ENCODE measurements around the gene C12orf75. TPM values are rescaled to one million over a fixed set of nuclear protein-coding genes. Genes with fewer than 3 reads are reported as not detected.
A peak's percentile ranks its signal among the peaks of the same experiment; 100 is the strongest.

The C12orf75 gene
- total RNA-seq, 3 donors from 2014 or later, result 47.4 to 119 (median 81.7) TPM

DNA sequence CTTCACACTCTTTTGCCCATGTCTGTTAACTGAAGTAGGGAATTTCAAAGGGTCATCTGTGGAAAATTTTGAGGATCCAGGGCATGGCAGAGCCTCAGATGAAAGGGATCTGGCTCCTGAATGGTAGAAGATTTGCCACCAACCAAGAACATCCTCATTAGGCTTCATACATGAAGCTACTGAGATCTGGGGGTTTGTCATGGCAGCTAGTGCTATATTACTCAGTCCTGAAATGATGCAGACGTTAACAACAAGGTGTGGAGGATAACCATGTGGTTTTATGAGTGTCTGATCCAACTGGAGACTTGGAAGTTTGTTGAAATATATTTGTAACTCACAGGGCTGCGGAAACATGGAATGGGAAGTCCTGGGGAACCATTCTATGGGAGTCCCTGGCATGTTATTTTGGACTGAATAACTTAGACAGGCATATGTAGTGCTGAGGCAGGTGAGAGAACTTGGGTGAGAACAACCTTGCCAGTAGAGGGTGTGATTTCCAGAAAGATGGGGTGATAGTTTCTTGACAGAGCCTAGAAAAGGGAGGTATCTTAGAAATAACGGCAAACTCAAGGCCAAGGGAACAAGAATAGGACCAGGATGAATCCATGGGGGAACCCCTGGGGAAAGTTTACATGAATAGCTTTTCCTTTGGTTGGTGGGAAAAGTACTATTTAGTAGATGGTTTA is 42.0 kb upstream of the C12orf75 start:
- intact Hi-C loops (cut with DNase I, micrococcal nuclease), result no loop called here
- ATAC-seq (no peak), DNase-seq (no peak)
- Histone ChIP-seq H3K9me3 (no peaks in the 10 kb centered on the region), H3K4me3 (no peak overlapping the region), H3K4me1 (ENCODE audit: low read depth) (no peaks in the 10 kb centered on the region), H3K36me3 (ENCODE audit: low read depth) (no peaks in the 10 kb centered on the region)
- TF ChIP-seq, protein P1, sequence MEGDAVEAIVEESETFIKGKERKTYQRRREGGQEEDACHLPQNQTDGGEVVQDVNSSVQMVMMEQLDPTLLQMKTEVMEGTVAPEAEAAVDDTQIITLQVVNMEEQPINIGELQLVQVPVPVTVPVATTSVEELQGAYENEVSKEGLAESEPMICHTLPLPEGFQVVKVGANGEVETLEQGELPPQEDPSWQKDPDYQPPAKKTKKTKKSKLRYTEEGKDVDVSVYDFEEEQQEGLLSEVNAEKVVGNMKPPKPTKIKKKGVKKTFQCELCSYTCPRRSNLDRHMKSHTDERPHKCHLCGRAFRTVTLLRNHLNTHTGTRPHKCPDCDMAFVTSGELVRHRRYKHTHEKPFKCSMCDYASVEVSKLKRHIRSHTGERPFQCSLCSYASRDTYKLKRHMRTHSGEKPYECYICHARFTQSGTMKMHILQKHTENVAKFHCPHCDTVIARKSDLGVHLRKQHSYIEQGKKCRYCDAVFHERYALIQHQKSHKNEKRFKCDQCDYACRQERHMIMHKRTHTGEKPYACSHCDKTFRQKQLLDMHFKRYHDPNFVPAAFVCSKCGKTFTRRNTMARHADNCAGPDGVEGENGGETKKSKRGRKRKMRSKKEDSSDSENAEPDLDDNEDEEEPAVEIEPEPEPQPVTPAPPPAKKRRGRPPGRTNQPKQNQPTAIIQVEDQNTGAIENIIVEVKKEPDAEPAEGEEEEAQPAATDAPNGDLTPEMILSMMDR (IDR thresholded peaks at IDR 0.05), result no peak

DNA sequence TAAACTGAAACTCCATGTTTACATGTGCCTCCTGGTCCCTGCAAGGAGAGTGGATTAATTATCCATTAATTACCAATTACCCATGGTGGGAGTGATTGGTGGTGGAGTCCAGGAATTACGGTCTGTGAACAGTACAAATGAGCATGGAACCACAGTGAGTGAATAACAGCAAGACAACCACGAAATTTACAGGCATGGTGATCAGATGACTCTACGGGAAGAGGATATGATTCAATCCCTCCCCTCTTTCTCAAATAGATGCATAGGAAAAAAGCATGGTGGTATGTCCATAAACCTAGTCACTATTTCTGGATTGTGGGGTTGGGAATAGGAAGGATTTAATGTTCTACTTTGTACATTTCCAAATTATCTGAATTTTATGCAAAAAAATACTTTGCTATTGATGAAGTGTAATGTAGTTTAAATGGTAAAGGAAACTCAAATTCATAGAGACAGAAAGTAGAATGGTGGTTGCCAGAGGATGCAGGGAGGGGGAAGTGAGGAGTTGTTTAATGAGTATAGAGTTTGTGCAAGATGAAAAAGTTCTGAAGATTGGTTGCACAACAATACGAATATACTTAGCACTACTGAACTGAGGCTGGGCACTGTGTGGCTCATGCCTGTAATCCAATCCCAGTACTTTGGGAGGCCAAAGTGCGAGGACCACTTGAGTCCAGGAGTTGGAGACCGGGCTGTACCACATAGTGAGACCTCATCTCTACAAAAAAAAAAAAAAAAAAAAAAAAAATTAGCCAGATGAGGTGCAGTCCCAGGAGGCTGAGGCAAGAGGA is 41.2 kb upstream of the C12orf75 start:
- H3K4me1 ChIP-seq (ENCODE audit: low read depth), result no peaks in the 10 kb centered on the region
- TF ChIP-seq, protein P1 (IDR thresholded peaks at IDR 0.05), result no peak
- DNase-seq, result no peak
- intact Hi-C loops (cut with DNase I, micrococcal nuclease), result no loop called here
- H3K4me3 ChIP-seq, result no peak overlapping the region
- no peaks in the 10 kb centered on the region for H3K36me3 ChIP-seq (ENCODE audit: low read depth)
- no peak for ATAC-seq
- H3K9me3 ChIP-seq, result no peaks in the 10 kb centered on the region

DNA sequence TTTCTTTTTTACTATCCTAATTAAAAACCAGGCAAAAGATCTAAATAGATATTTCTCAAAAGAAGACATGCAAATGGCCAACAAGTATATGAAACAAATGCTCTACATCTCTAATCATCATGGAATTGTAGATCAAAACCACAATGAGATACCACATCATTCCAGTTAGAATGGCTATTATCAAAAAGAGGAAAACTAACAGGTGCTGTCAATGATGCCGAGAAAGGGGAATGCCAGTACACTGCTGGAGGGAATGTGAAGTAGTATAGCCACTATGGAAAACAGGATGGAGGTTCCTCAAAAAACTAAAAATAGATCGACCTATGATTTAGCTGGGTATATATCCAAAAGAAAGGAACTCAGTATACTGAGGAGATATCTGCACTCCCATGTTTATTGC is 39.0 kb upstream of the C12orf75 start:
- Histone ChIP-seq H3K9me3 (no peaks in the 10 kb centered on the region), H3K4me3 (no peak overlapping the region), H3K4me1 (ENCODE audit: low read depth) (no peaks in the 10 kb centered on the region), H3K36me3 (ENCODE audit: low read depth) (no peaks in the 10 kb centered on the region)
- DNase-seq, result no peak
- TF ChIP-seq, protein P1 (IDR thresholded peaks at IDR 0.05), result no peak
- no peak for ATAC-seq
- intact Hi-C loops (cut with DNase I, micrococcal nuclease), result no loop called here

DNA sequence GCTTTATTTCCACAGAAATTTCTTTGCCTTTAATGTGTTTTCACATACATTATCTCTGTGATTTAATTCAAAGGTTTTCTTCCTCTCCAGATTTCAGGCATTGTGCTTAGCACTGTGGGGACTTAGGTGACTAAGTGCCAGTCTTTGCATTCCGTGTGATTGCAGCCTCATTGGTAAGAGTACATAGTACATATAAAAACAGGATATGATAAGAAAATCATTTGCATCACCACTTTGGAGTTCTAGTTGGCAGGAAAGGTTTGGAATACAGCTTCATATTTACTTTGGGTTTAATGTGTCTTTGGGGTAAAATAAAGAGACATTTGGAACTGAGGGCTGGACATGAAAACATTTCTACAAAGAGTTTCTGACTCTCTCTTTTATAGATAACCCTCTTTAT is 37.8 kb upstream of the C12orf75 start:
- intact Hi-C loops (cut with DNase I, micrococcal nuclease), result no loop called here
- H3K4me1 ChIP-seq (ENCODE audit: low read depth), result no peaks in the 10 kb centered on the region
- no peak overlapping the region for H3K4me3 ChIP-seq
- TF ChIP-seq, protein P1 (IDR thresholded peaks at IDR 0.05), result no peak
- ATAC-seq (peak; percentile 81), DNase-seq (no peak)
- H3K9me3 ChIP-seq, result no peaks in the 10 kb centered on the region
- no peaks in the 10 kb centered on the region for H3K36me3 ChIP-seq (ENCODE audit: low read depth)

DNA sequence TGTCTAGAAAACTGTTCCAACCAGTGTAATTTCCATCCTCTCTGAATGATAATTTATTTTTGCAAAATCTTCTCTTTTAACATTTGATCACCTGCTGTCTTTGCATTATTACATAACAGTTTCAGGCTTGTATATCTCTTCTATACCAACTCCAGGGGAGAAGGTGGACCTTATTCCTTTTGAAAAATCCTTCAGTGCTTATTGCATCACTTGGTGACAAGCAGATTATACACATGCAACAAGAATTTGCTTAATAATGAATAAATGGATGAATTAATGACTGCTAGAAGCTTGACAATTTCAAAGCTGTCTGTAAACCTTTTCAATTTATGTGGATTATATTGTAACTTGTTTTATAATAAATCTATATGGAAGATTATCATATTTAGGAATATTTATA is 37.3 kb upstream of the C12orf75 start:
- no peaks in the 10 kb centered on the region for H3K4me1 ChIP-seq (ENCODE audit: low read depth)
- no peaks in the 10 kb centered on the region for H3K9me3 ChIP-seq
- no peak overlapping the region for H3K4me3 ChIP-seq
- TF ChIP-seq, protein P1 (IDR thresholded peaks at IDR 0.05), result no peak
- ATAC-seq (no peak), DNase-seq (no peak)
- intact Hi-C loops (cut with DNase I, micrococcal nuclease), result no loop called here
- H3K36me3 ChIP-seq (ENCODE audit: low read depth), result no peaks in the 10 kb centered on the region

All from mucosa of descending colon (tissue), 3 donors.